NCI-H510A (cell line): Measurements from ENCODE around the gene GDI2.
"Not testable (repeated sequence)": the region's sequence is repeated elsewhere in the genome, so short reads cannot be mapped to it uniquely, and the experiment has no call there.

ENCODE experiments used
- DNase-seq: peaks from one replicate; lab custom pipeline; 2025; lab: John Stamatoyannopoulos, UW

GDI2 gene

DNA sequence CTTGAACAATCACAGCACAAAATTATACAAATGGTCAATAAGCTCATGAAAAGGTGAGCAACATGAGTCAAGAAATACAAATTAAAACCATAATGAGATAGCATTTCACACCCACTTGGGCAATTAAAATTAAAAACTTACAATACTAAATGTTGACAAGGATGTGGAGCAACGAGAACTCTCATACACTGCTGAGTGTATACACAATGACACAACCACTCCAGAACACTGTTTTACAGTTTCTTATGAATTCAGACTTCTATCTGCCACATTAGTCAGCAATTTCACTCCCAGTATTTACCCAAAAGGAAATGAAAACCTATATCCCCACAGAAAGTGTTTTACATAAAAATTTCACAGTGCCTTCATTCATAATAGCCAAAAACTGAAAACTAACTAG lies 31.1 kb downstream of the GDI2 start:
- DNase-seq: no peak

DNA sequence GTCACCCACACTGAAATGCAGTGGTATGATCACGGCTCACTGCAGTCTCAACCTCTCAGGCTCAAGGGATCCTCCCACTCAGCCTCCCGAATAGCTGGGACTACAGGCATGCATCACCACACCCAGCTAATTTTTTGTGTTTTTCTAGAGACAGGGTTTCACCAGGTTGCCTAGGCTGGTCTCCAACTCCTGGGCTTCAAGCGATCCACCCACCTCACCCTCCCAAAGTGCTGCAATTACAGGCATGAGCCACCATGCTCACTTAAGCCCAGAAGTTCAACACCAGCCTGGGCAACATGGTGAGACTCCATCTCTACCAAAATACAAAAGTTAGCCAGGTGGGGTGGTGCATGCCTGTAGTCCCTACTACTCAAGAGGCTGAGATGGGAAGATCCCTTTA lies 33.5 kb downstream of the GDI2 start:
- DNase-seq: no peak

DNA sequence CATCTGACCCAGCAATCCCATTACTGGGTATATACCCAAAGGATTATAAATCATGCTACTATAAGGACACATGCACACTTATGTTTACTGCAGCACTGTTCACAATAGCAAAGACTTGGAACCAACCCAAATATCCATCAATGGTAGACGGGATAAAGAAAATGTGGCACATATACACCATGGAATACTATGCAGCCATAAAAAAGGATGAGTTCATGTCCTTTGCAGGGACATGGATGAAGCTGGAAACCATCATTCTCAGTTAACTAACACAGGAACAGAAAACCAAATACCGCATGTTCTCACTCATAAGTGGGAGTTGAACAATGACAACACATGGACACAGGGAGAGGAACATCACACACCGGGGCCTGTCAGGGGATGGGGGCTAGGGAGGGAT lies 35.5 kb downstream of the GDI2 start:
- not testable (repeated sequence) for DNase-seq

- no peak for DNase-seq
Measured at GRCh38 chr10:5776881-5777197, 36.4 kb downstream of the GDI2 start.

DNA sequence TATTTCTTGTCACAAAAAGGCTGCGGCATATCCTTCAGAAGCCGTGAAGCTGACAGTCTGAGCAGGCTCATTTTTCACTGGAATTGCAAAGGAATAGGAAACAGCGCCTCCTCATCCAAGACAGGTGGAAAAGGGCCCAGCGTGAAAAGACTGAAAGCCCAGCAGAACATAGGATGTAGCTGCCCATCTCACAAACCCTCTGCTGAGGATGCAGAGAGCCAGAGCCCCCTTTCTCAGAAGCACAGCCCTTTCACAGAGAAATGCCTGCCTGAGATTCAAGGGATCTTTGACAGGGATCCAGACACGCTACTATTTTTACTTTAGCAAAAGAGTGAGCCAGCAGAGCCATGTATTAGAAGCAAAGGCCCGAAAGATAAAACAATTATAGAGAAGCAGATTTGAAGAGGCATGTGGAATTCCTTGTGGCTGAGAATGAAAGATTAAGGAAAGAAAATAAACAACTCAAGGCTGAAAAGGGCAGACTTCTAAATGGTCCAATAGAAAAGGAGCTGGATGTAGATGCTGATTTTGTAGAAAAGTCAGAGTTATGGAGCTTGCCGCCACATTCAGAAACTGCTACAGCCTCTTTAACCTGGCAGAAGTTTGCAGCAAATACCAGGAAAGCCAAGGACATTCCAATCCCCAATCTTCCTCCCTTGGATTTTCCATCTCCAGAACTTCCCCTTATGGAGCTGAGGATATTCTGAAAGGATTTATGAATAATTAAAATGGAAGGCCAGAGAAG lies 36.9 kb downstream of the GDI2 start:
- DNase-seq: no peak

GRCh38 chr10:5775685-5776084 lies 37.5 kb downstream of the GDI2 start:
- no peak for DNase-seq

GRCh38 chr10:5774987-5775620 lies 38.1 kb downstream of the GDI2 start:
- no peak for DNase-seq

GRCh38 chr10:5766189-5766588 lies 47.0 kb downstream of the GDI2 start:
- DNase-seq: no peak

- no peak for DNase-seq
Measured at GRCh38 chr10:5765617-5766016, 47.6 kb downstream of the GDI2 start.

DNA sequence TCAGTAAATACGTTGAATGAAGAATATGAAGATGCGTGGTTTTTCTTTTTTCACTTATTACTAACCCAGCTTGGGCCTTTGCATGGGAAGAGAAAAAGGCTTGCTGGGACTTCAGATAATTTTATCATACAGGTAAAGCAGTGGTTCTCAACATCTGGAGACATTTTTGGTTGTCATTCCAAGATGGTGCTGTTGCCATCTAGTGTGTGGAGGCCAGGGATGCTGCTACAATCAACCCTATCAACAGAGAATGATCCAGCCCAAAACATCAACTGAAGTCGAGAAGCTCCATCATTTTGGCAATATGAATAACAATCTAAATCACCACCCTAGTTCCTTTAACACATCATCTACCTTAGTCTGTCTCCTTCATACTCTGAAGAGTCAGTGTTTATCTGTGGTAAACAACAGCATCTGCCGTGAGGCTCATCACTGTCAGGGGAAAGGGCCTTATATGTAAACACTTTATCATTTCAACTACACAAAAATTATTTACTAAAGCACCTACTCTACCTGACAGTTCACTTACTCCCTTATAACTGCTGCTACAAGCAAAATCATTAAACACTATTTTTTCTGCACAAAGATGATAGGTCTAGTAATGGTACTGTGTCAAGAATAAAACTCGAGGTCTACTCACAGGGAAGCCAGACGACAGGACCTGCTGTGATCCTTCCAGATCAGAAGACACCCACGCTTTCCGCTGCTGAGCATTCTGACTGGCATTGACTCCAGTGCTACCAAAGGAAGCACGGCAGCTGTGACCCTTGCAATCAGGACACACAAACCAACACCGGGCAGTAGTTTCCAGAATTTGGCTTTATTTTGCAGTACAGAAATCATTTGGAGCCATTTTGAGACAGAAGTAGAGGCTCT lies 48.6 kb downstream of the GDI2 start:
- no peak for DNase-seq

GRCh38 chr10:5762531-5762930 lies 50.7 kb downstream of the GDI2 start:
- DNase-seq: no peak

- no peak for DNase-seq
Measured at GRCh38 chr10:5761220-5761619, 52.0 kb downstream of the GDI2 start.

GRCh38 chr10:5760515-5760914 lies 52.7 kb downstream of the GDI2 start:
- no peak for DNase-seq

GRCh38 chr10:5758927-5759326 lies 54.3 kb downstream of the GDI2 start:
- no peak for DNase-seq

- DNase-seq: no peak
Measured at GRCh38 chr10:5757766-5758517, 55.3 kb downstream of the GDI2 start.

- DNase-seq: no peak
Measured at GRCh38 chr10:5752301-5752871, 60.8 kb downstream of the GDI2 start.

- no peak for DNase-seq
Measured at GRCh38 chr10:5751601-5752253, 61.5 kb downstream of the GDI2 start.

DNA sequence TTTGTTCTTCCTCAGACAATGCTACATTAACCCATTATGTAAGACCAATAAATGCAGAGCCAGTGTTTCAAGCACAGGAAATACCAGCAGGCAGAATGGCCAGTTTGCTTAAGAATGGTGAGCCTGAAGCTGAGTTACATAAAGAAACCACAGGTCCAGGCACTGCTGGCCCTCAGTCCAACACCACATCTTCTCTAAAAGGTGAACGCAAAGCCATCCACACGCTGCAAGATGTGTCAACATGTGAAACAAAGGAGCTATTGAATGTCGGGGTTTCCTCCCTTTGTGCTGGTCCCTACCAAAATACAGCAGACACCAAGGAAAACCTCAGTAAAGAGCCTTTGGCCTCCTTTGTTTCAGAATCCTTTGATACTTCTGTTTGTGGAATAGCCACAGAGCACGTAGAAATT lies 64.8 kb downstream of the GDI2 start:
- DNase-seq: no peak

- DNase-seq: peak; percentile 30
Measured at GRCh38 chr10:5746197-5746596, 67.0 kb downstream of the GDI2 start.

GRCh38 chr10:5744849-5745248 lies 68.4 kb downstream of the GDI2 start:
- DNase-seq: no peak

GRCh38 chr10:5743736-5744135 lies 69.5 kb downstream of the GDI2 start:
- no peak for DNase-seq
